GM21367 (cell line): Measurements from ENCODE around the gene NUPR1.
"Not testable (repeated sequence)": the region's sequence is repeated elsewhere in the genome, so short reads cannot be mapped to it uniquely, and the experiment has no call there.

ENCODE experiments used
- ATAC-seq: cut with Tn5 transposase; IDR thresholded peaks from one replicate; pipeline ENCODE4 v1.9.1; 2021; ENCODE audit not compliant: unreplicated experiment

NUPR1 gene

GRCh38 chr16:28538733-28539596 is at the start of gene NUPR1:
NUPR1 (minus strand) TSS chr16:28538974; CDS start chr16:28538907, 67 bp downstream.
- no peak for ATAC-seq

- ATAC-seq, result no peak
Measured at GRCh38 chr16:28587386-28587785, 48.6 kb upstream of the NUPR1 start.

- no peak for ATAC-seq
Measured at GRCh38 chr16:28586466-28586865, 47.7 kb upstream of the NUPR1 start.

- no peak for ATAC-seq
Measured at GRCh38 chr16:28585674-28586073, 46.9 kb upstream of the NUPR1 start.

- no peak for ATAC-seq
Measured at GRCh38 chr16:28580726-28581315, 42.0 kb upstream of the NUPR1 start.

GRCh38 chr16:28575446-28576109 is 36.8 kb upstream of the NUPR1 start:
- no peak for ATAC-seq

GRCh38 chr16:28574925-28575324 is 36.2 kb upstream of the NUPR1 start:
- no peak for ATAC-seq

GRCh38 chr16:28573738-28574718 is 35.3 kb upstream of the NUPR1 start:
- no peak for ATAC-seq

- ATAC-seq, result no peak
Measured at GRCh38 chr16:28572696-28573510, 34.1 kb upstream of the NUPR1 start.

GRCh38 chr16:28569968-28570752 is 31.4 kb upstream of the NUPR1 start:
- no peak for ATAC-seq

- ATAC-seq, result no peak
Measured at GRCh38 chr16:28569021-28569420, 30.2 kb upstream of the NUPR1 start.

- no peak for ATAC-seq
Measured at GRCh38 chr16:28567292-28567691, 28.5 kb upstream of the NUPR1 start.

GRCh38 chr16:28566233-28566925 is 27.6 kb upstream of the NUPR1 start:
- not testable (repeated sequence) for ATAC-seq

GRCh38 chr16:28563218-28563617 is 24.4 kb upstream of the NUPR1 start:
- no peak for ATAC-seq

- ATAC-seq, result no peak
Measured at GRCh38 chr16:28562199-28562598, 23.4 kb upstream of the NUPR1 start.

- ATAC-seq, result no peak
Measured at GRCh38 chr16:28561557-28562187, 22.9 kb upstream of the NUPR1 start.

GRCh38 chr16:28558456-28558855 is 19.7 kb upstream of the NUPR1 start:
- no peak for ATAC-seq

- ATAC-seq, result no peak
Measured at GRCh38 chr16:28556914-28557320, 18.1 kb upstream of the NUPR1 start.
